IMR-90 (cell line): Measurements from ENCODE around the gene ABCC8. TPM values are rescaled to one million over a fixed set of nuclear protein-coding genes. Genes with fewer than 3 reads are reported as not detected.

Experiments used
- ATAC-seq: fragments of 200-7000 bp; cut with Tn5 transposase; 2 replicates; pipeline ENCODE4 v1.9.1; 2020; ENCODE audit warnings: low read depth, mild to moderate bottlenecking, moderate library complexity
- BruUV-seq: library from RNA; stranded (reverse); fragments of 400-500 nt; replicated peaks from 2 replicates; lab custom pipeline; 2021; lab: Mats Ljungman, UMichigan
- CTCF ChIA-PET: fragments of 300-600 bp; formaldehyde crosslinking; extraction: SDS; loops from one replicate; lab custom pipeline; 2021; ENCODE audit warnings: antibody characterized with exemption; lab: Yijun Ruan, JAX
- POLR2A ChIA-PET: fragments of 300-600 bp; sonication (Branson Sonifier 250); formaldehyde crosslinking; loops from one replicate; lab custom pipeline; 2022; ENCODE audit warnings: antibody characterized with exemption; ENCODE audit not compliant: unreplicated experiment; lab: Charles Lee
- DNase-seq: peaks from one replicate; pipeline ENCODE4 v3.0.0; 2013
- H2AFZ ChIP-seq: replicated peaks from 2 replicates; pipeline ENCODE3; 2013; ENCODE audit warnings: low read length, mild to moderate bottlenecking; ENCODE audit not compliant: poor library complexity
- H2AK5ac ChIP-seq: 2 replicates; pipeline ENCODE4 v1.6.1; 2013; ENCODE audit warnings: low read depth, low read length, inconsistent platforms
- H2AK9ac ChIP-seq: replicated peaks from 2 replicates; pipeline ENCODE3; 2013; ENCODE audit warnings: mild to moderate bottlenecking, low read depth, low read length, moderate library complexity; ENCODE audit not compliant: poor library complexity
- H2BK120ac ChIP-seq: 2 replicates; pipeline ENCODE4 v1.6.1; 2013; ENCODE audit warnings: low read depth, low read length, inconsistent platforms
- H2BK15ac ChIP-seq: 3 replicates; pipeline ENCODE4 v1.6.1; 2013; ENCODE audit warnings: low read depth, low read length, inconsistent platforms
- H2BK20ac ChIP-seq: 2 replicates; pipeline ENCODE4 v1.6.1; 2013; ENCODE audit warnings: low read depth, mild to moderate bottlenecking, inconsistent platforms, low read length, moderate library complexity
- H2BK5ac ChIP-seq: 2 replicates; pipeline ENCODE4 v1.6.1; 2013; ENCODE audit warnings: mild to moderate bottlenecking, low read depth, low read length, inconsistent platforms; ENCODE audit not compliant: poor library complexity, severe bottlenecking
- H3K14ac ChIP-seq: replicated peaks from 2 replicates; pipeline ENCODE4 v1.6.1; 2013; ENCODE audit warnings: low read depth, low read length, inconsistent platforms
- H3K18ac ChIP-seq: 2 replicates; pipeline ENCODE4 v1.6.1; 2013; ENCODE audit warnings: low read depth, low read length, control low read depth
- H3K23ac ChIP-seq: 2 replicates; pipeline ENCODE4 v1.6.1; 2013; ENCODE audit warnings: low read depth, low read length, inconsistent platforms
- H3K27ac ChIP-seq: 2 replicates; pipeline ENCODE4 v1.5.1; 2013; ENCODE audit warnings: mild to moderate bottlenecking, control low read depth, low read length; ENCODE audit not compliant: insufficient read depth
- H3K27me3 ChIP-seq: 2 replicates; pipeline ENCODE4 v1.6.1; 2013; ENCODE audit warnings: low read length; ENCODE audit not compliant: control insufficient read depth, insufficient read depth
- H3K36me3 ChIP-seq: 2 replicates; pipeline ENCODE4 v1.6.1; 2013; ENCODE audit warnings: low read length, mixed read lengths; ENCODE audit not compliant: control insufficient read depth, insufficient read depth
- H3K4ac ChIP-seq: 2 replicates; pipeline ENCODE4 v1.6.1; 2013; ENCODE audit warnings: low read depth, low read length, inconsistent platforms
- H3K4me1 ChIP-seq: 2 replicates; pipeline ENCODE4 v1.6.1; 2013; ENCODE audit warnings: low read length, mixed read lengths; ENCODE audit not compliant: control insufficient read depth, insufficient read depth
- H3K4me2 ChIP-seq: 2 replicates; pipeline ENCODE4 v1.6.1; 2013; ENCODE audit warnings: low read depth, mild to moderate bottlenecking, control low read depth, low read length, moderate library complexity
- H3K4me3 ChIP-seq: 2 replicates; pipeline ENCODE4 v1.5.1; 2013; ENCODE audit warnings: low read depth, mild to moderate bottlenecking, control low read depth, low read length, moderate library complexity; ENCODE audit not compliant: insufficient read depth
- H3K56ac ChIP-seq: 2 replicates; pipeline ENCODE4 v1.6.1; 2013; ENCODE audit warnings: low read length, inconsistent platforms; ENCODE audit not compliant: insufficient read depth; ENCODE audit errors: extremely low read depth
- H3K79me1 ChIP-seq, 2 experiments: 2 replicates each; pipeline ENCODE4 v1.6.1; 2013; ENCODE audit warnings: low read length in 2 of 2, inconsistent platforms in 1 of 2, low read depth in 1 of 2
- H3K9ac ChIP-seq: 2 replicates; pipeline ENCODE4 v1.6.1; 2013; ENCODE audit warnings: low read depth, low read length, control low read depth
- H3K9me1 ChIP-seq: 2 replicates; pipeline ENCODE4 v1.6.1; 2013; ENCODE audit warnings: low read length, inconsistent platforms; ENCODE audit not compliant: insufficient read depth
- H3K9me3 ChIP-seq: 2 replicates; pipeline ENCODE4 v1.6.1; 2013; ENCODE audit warnings: low read length; ENCODE audit not compliant: control insufficient read depth, insufficient read depth
- H4K20me1 ChIP-seq: 2 replicates; pipeline ENCODE4 v1.6.1; 2013; ENCODE audit warnings: low read length, inconsistent platforms; ENCODE audit not compliant: insufficient read depth
- H4K5ac ChIP-seq: 2 replicates; pipeline ENCODE4 v1.6.1; 2013; ENCODE audit warnings: mild to moderate bottlenecking, low read depth, low read length, control low read depth
- H4K8ac ChIP-seq, 2 experiments: 2 replicates each; pipeline ENCODE4 v1.6.1; 2013; ENCODE audit warnings: low read depth in 2 of 2, low read length in 2 of 2, control low read depth in 1 of 2, inconsistent platforms in 1 of 2
- H4K91ac ChIP-seq: 2 replicates; pipeline ENCODE4 v1.6.1; 2013; ENCODE audit warnings: low read depth, low read length, inconsistent platforms; ENCODE audit not compliant: insufficient read depth
- BHLHE40 ChIP-seq: fragments of 150-350 bp; IDR thresholded peaks from 2 replicates; pipeline ENCODE4 v1.6.1; 2016; ENCODE audit warnings: mild to moderate bottlenecking, low read depth, low read length
- CHD1 ChIP-seq: IDR thresholded peaks from 2 replicates; pipeline ENCODE4 v1.6.1; 2012; ENCODE audit warnings: low read depth, low read length, improper control_type of control experiment
- FOS ChIP-seq: fragments of 150-350 bp; IDR thresholded peaks from 2 replicates; pipeline ENCODE4 v1.6.1; 2016; ENCODE audit warnings: low read depth, low read length
- MAZ ChIP-seq: IDR thresholded peaks from 2 replicates; pipeline ENCODE4 v1.6.1; 2012; ENCODE audit warnings: low read depth, mild to moderate bottlenecking, low read length, improper control_type of control experiment, moderate library complexity, borderline replicate concordance
- MXI1 ChIP-seq: IDR thresholded peaks from 2 replicates; pipeline ENCODE4 v1.6.1; 2012; ENCODE audit warnings: low read depth, mild to moderate bottlenecking, low read length, moderate library complexity, borderline replicate concordance
- NFE2L2 ChIP-seq: fragments of 150-350 bp; IDR thresholded peaks from 2 replicates; pipeline ENCODE4 v1.6.1; 2016; ENCODE audit warnings: low read depth, mild to moderate bottlenecking, low read length
- POLR2A ChIP-seq: IDR thresholded peaks from 2 replicates; pipeline ENCODE4 v1.6.1; 2012; ENCODE audit warnings: mild to moderate bottlenecking, low read depth, low read length
- RAD21 ChIP-seq: IDR thresholded peaks from 2 replicates; pipeline ENCODE4 v1.6.1; 2012; ENCODE audit warnings: low read length, improper control_type of control experiment
- RFX5 ChIP-seq: IDR thresholded peaks from 2 replicates; pipeline ENCODE4 v1.8.0; 2012; ENCODE audit warnings: low read depth, mild to moderate bottlenecking, low read length, moderate library complexity
- SMC3 ChIP-seq: fragments of 150-350 bp; IDR thresholded peaks from 2 replicates; pipeline ENCODE4 v1.6.1; 2016; ENCODE audit warnings: low read depth, mild to moderate bottlenecking, antibody characterized with exemption, low read length, moderate library complexity
- WGBS, 2 experiments: methylation state at CpG; one replicate each; pipeline versions ENCODE4 v1.1.5 to v1.1.7; 2013; ENCODE audit warnings: missing lambda C conversion rate in 2 of 2; ENCODE audit not compliant: insufficient read length in 1 of 2; ENCODE audit errors: extremely low coverage in 2 of 2; 5-methylcytosine and 5-hydroxymethylcytosine counted together
- dilution Hi-C: fragments of 300-500 bp; cut with HindIII; formaldehyde crosslinking; loops from one replicate; pipeline ENCODE4 v1.14.3; 2018; ENCODE audit warnings: low sequenced_read_pairs; ENCODE audit not compliant: unreplicated experiment
- in situ Hi-C: fragments of 300-500 bp; cut with MboI; formaldehyde crosslinking; loops from 3 replicates; pipeline ENCODE4 v1.14.3; 2019; ENCODE audit warnings: low sequenced_read_pairs, inconsistent platforms, mixed read lengths
- intact Hi-C: fragments of 100-400 bp; cut with micrococcal nuclease; formaldehyde crosslinking; loops from 2 replicates; pipeline ENCODE4 v1.10.0; 2022
- polyA plus RNA-seq, 3 experiments: library from polyadenylated mRNA; depleted of rRNA; stranded (reverse); fragments of >200 nt; gene quantifications; 2 replicates each; pipeline ENCODE4 v1.2.3, GENCODE V29; 2012; ENCODE audit warnings: low replicate concordance in 1 of 3
- total RNA-seq: library from RNA; depleted of rRNA; stranded (reverse); fragments of >200 nt; gene quantifications from 2 replicates; pipeline ENCODE4 v1.2.3, GENCODE V29; 2012
- TF ChIP-seq, protein P1 (sequence below): conservative IDR thresholded peaks from 2 replicates; pipeline ENCODE4 v1.5.1; 2012; ENCODE audit warnings: mild to moderate bottlenecking, low read depth, low read length, improper control_type of control experiment
- TF ChIP-seq, protein P2 (sequence below): fragments of 150-350 bp; IDR thresholded peaks from 2 replicates; pipeline ENCODE4 v1.6.1; 2017; ENCODE audit warnings: mild to moderate bottlenecking, antibody characterized with exemption, low read length, low read depth

The ABCC8 gene
- total and polyA plus RNA-seq, 2 of the 4 experiments (the other 2 are of a cell fraction): not detected

DNA sequence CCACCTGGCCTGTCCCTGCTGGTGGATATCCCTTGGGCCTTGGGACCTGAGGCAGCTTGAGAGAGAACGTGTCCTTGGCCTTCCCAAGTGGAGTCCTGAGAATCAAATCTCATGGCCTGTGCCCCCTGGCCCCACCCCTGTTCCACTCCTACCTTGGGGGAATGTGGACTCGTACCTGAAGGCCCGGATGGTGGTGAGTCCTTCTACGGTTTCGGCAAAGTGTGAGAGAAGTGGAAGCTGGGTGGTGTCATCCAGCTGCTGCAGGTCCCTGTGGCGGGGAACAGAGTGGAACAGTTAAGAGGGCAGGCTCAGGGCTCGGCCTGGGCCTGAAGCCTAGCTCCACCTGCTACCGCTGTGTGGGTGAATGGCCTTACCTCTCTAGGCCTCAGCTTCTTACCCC lies 74.2 kb downstream of the ABCC8 start:
- Histone ChIP-seq H3K4me1 (no peaks in the 10 kb centered on the region), H4K20me1 (no peaks in the 10 kb centered on the region), H3K18ac (no peak overlapping the region), H2AK9ac (no peak overlapping the region), H3K4ac (no peak overlapping the region), H3K4me3 (no peak overlapping the region), H2AK5ac (no peak overlapping the region), H3K56ac (no peak overlapping the region), H4K5ac (no peak overlapping the region), H3K9ac (no peak overlapping the region), H2BK5ac (no peak overlapping the region), H4K8ac (no peak overlapping the region), H3K27me3 (peaks cover 9% of the 10 kb centered on the region; the same call in 1 of the 2 replicates), H3K4me2 (no peak overlapping the region), H3K9me3 (no peaks in the 10 kb centered on the region), H2BK15ac (no peak overlapping the region), H3K36me3 (no peaks in the 10 kb centered on the region), H3K14ac (no peak overlapping the region), H3K27ac (no peak overlapping the region), H4K91ac (no peak overlapping the region), H3K9me1 (no peaks in the 10 kb centered on the region), H3K23ac (no peak overlapping the region), H2AFZ (no peak overlapping the region), H2BK20ac (no peak overlapping the region), H3K79me1 (no peaks in the 10 kb centered on the region), H2BK120ac (no peak overlapping the region)
- intact Hi-C loops: no loop called here
- WGBS, 2 experiments: no CpG with 5 or more reads among the region's 8 CpGs
- no TSS peak for BruUV-seq
- TF ChIP-seq CHD1 (no peak), MAZ (no peak), MXI1 (no peak), RFX5 (no peak), FOS (no peak), RAD21 (no peak), POLR2A (no peak), SMC3 (no peak), BHLHE40 (no peak), NFE2L2 (no peak)
- TF ChIP-seq, protein P1, sequence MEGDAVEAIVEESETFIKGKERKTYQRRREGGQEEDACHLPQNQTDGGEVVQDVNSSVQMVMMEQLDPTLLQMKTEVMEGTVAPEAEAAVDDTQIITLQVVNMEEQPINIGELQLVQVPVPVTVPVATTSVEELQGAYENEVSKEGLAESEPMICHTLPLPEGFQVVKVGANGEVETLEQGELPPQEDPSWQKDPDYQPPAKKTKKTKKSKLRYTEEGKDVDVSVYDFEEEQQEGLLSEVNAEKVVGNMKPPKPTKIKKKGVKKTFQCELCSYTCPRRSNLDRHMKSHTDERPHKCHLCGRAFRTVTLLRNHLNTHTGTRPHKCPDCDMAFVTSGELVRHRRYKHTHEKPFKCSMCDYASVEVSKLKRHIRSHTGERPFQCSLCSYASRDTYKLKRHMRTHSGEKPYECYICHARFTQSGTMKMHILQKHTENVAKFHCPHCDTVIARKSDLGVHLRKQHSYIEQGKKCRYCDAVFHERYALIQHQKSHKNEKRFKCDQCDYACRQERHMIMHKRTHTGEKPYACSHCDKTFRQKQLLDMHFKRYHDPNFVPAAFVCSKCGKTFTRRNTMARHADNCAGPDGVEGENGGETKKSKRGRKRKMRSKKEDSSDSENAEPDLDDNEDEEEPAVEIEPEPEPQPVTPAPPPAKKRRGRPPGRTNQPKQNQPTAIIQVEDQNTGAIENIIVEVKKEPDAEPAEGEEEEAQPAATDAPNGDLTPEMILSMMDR: no peak
- TF ChIP-seq, protein P2, sequence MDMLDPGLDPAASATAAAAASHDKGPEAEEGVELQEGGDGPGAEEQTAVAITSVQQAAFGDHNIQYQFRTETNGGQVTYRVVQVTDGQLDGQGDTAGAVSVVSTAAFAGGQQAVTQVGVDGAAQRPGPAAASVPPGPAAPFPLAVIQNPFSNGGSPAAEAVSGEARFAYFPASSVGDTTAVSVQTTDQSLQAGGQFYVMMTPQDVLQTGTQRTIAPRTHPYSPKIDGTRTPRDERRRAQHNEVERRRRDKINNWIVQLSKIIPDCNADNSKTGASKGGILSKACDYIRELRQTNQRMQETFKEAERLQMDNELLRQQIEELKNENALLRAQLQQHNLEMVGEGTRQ: no peak
- ATAC-seq (no peak), DNase-seq (no peak)
- dilution Hi-C loops: no loop called here
- ChIA-PET CTCF (no interaction called here), POLR2A (no interaction called here)
- in situ Hi-C loops: no loop called here
